GM12864 (cell line): Measurements from ENCODE around the gene INO80C.
A peak's percentile ranks its signal among the peaks of the same experiment; 100 is the strongest.

ENCODE experiments used
- DNase-seq: peaks from one replicate; pipeline ENCODE4 v3.0.0-alpha.2; 2011; ENCODE audit warnings: low read depth
- H3K4me3 ChIP-seq: 2 replicates; pipeline ENCODE4 v1.5.1; 2011; ENCODE audit warnings: mild to moderate bottlenecking, low read depth, low read length, control low read depth
- TF ChIP-seq, protein P1 (sequence below): IDR thresholded peaks from 2 replicates; pipeline ENCODE4 v1.5.1; 2011; ENCODE audit warnings: low read depth, mild to moderate bottlenecking, moderate library complexity, low read length, control low read depth, inconsistent platforms; ENCODE audit errors: missing control alignments

The INO80C gene

DNA sequence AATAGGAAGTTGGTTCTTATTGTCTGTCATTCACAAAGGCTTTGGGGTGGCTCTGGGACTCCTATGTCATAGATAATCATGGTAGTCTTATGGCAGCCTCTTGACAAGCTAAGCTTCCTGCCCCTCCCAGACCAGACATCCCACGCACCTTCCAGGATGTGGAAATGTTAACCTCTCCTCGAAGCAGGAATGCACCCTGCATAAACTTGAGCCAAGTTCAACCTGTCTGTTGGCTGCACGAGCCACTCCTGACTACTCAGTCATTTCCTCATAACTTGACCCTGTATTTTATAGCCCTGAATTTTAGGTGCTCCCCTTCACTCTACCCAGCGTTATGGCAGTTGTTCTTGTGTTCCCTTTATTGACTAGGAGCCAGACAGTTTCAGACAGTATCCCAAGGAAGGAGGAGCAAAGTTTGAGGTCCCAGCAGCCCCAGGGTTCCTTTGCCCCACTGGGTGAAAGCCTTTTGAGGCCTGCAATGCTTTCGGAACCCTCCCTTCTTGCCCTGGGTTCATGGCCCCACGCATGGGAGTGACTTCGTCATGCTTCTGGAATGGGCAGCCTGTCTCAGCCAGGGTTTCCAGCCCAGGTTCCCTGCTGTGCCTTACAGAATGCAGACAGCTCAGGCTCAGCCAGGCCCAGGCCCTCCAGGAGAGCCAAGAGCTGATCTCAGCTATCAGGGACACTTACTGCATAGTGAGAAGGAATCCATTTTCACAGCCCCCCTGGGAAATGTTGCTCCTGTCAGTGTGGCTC lies 15.6 kb upstream of the INO80C start:
- TF ChIP-seq, protein P1, sequence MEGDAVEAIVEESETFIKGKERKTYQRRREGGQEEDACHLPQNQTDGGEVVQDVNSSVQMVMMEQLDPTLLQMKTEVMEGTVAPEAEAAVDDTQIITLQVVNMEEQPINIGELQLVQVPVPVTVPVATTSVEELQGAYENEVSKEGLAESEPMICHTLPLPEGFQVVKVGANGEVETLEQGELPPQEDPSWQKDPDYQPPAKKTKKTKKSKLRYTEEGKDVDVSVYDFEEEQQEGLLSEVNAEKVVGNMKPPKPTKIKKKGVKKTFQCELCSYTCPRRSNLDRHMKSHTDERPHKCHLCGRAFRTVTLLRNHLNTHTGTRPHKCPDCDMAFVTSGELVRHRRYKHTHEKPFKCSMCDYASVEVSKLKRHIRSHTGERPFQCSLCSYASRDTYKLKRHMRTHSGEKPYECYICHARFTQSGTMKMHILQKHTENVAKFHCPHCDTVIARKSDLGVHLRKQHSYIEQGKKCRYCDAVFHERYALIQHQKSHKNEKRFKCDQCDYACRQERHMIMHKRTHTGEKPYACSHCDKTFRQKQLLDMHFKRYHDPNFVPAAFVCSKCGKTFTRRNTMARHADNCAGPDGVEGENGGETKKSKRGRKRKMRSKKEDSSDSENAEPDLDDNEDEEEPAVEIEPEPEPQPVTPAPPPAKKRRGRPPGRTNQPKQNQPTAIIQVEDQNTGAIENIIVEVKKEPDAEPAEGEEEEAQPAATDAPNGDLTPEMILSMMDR = no peak
- no peak for DNase-seq
- no peak overlapping the region for H3K4me3 ChIP-seq

DNA sequence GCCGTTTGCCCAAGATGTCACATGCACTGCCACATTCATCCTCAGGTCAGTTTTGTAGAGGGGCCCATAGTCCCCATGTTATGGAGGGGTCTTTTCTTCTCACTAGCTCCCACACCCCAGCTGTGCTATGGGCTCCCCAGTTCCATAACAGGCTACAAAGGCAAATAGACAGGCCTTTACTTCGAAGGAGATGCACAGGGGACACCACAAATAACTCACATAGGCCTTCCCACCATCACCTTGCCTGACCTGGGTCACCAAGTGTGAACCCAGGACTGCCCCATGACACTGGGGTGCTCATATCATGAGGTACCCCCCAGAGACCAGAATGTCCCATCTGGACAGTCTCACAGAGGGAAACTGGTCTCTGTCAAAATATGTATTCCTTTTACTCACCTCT lies 15.0 kb upstream of the INO80C start:
- H3K4me3 ChIP-seq = no peak overlapping the region
- DNase-seq = no peak
- TF ChIP-seq, protein P1 = no peak

DNA sequence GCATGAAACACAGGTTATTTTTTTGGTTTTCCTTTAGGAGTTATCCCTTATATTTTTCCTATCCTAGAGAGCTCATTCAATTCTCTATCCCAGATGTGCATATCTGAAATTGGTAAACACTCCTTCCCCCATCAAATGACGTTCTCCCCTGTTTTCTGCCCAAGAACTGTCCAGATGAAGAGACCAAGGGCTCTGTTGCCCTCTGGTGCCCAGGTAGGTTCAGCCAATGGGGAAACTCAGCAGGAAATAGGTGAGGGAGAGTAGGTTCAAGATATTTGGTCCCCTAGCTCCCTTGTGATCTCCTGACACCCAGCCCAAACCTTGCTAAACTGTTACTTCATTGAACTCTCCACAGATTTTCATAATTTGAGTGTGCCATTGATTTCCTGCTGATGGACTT lies 14.1 kb upstream of the INO80C start:
- no peak overlapping the region for H3K4me3 ChIP-seq
- DNase-seq = no peak
- TF ChIP-seq, protein P1 = peak; percentile 30

DNA sequence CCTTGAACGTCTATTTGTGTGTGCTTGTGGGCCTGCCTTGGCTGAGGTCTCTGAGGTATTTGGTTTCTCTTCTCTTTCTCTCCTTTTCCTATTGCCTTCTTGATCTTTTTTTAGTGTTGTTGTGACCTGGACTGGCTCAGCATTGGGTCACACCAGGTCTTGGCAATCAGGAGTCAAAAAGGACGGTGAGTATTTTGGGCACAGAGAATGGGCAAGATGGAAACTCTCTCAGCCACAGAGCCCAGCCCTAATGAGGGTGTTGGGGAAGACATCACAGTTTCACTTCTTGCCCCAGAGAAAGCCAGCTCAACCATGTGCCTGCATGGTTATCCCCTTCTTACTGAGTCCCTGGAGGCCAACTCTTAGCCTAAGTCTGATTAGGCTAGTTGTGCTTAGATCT lies 13.7 kb upstream of the INO80C start:
- no peak overlapping the region for H3K4me3 ChIP-seq
- TF ChIP-seq, protein P1 = no peak

DNA sequence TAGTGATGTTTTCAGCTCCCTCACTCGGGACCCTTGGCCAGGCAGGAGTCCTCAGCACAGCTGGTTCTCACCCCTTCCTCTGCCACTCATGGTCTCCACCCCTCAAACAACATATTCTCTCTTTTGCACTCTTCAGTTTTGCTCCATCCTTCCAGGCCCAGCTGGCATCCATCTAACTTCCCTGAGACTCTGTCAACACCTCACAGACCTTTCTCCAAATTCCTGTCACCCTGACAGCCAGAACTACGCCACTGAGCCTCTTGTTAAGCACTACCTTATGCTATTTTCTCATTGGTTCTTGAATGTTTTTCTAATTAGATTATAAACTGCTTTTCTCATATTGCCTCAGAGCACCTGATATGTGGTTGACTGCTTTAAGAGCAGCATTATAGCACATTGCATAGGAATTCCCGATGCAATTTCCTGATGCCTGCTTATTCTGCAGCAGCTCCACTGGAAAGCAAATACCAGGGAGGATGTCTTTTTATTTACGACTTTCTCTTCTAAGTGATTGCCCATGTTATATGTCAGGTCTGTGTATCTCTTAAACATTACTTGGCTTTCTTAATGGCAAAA lies 12.4 kb upstream of the INO80C start:
- TF ChIP-seq, protein P1 = no peak
- no peak overlapping the region for H3K4me3 ChIP-seq
- no peak for DNase-seq

More for the DNA sequence above, 13.7 kb upstream of the INO80C start:
- DNase-seq = no peak

DNA sequence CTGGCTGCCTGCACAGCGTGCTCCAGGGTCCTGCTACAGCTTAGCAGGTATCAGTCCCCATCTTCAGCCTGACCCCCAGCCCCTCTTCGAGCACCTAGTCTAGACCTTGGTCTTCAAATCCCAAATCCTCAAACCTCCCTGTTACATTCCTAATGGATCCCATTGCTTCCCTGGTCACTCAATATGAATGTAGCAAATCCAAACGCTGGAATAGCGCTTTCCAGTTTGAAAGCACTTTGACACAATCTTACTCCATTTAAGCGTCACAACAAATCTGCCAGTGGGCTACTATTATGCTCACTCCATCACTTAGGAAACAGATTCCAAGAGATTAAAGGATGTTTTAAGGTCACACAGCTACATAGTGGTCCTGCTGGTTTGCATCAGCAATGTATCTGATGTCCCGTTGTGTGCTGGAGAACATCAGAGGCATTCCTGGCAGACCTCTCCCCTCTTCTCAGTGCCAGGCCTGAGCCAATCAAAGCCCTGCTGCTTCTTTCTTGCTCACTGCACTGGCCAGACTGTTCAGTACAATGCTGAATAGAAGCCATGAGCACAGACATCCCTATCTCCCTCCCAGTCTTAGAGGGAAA lies 11.1 kb upstream of the INO80C start:
- H3K4me3 ChIP-seq = no peak overlapping the region
- DNase-seq = no peak
- TF ChIP-seq, protein P1 = no peak

DNA sequence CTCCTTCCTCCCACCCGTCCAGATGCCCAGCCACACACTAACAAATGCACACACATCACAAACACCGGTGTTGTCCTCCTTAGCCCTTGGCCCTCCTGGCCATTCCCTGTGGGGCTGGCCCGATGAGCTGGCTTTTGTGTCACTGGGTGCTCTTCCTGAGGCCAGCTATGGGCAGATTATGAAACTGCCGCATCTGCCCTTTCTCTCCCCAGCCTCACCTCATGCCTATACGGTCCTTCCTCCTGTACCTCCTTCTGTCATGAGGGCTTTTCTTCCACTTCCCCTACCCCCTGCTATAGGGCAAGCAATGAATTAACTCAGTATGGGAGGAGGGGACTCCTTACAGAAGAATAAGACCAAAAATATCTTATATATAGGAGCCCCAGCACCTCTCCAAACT lies 10.3 kb upstream of the INO80C start:
- TF ChIP-seq, protein P1 = no peak
- no peak for DNase-seq
- H3K4me3 ChIP-seq = no peak overlapping the region
